GM10266 (cell line): ENCODE results near the gene DHPS.
"Not testable (repeated sequence)": the region's sequence is repeated elsewhere in the genome, so short reads cannot be mapped to it uniquely, and the experiment has no call there.

Experiments used
- DNase-seq: peaks from one replicate; pipeline ENCODE4 v3.0.0; 2012; ENCODE audit errors: extremely low spot score
- TF ChIP-seq, protein P1 (sequence below): IDR thresholded peaks from 2 replicates; pipeline ENCODE4 v1.5.1; 2012; ENCODE audit warnings: mild to moderate bottlenecking, low read depth; ENCODE audit not compliant: control insufficient read depth, insufficient read depth; ENCODE audit errors: missing control alignments

DHPS gene

GRCh38 chr19:12680034-12680433 is 1.6 kb downstream of the DHPS start:
- DNase-seq: no peak

DNA sequence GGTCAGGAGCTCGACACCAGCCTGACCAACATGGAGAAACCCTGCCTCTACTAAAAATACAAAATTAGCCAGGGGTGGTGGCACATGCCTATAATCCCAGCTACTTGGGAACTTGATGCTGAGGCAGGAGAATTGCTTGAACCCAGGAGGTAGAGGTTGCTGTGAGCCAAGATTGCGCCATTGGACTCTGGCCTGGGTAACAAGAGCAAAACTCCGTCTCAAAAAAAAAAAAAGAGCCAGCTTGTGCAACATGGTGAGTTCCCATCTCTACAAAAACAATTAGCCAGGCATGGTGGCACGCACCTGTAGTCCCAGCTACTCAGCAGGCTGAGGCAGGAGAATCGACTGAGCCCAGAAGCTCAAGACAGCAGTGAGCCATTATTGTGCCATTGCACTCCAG is 3.6 kb downstream of the DHPS start:
- not testable (repeated sequence) for DNase-seq

More at GRCh38 chr19:12680034-12680433, 1.6 kb downstream of the DHPS start:
- TF ChIP-seq, protein P1, sequence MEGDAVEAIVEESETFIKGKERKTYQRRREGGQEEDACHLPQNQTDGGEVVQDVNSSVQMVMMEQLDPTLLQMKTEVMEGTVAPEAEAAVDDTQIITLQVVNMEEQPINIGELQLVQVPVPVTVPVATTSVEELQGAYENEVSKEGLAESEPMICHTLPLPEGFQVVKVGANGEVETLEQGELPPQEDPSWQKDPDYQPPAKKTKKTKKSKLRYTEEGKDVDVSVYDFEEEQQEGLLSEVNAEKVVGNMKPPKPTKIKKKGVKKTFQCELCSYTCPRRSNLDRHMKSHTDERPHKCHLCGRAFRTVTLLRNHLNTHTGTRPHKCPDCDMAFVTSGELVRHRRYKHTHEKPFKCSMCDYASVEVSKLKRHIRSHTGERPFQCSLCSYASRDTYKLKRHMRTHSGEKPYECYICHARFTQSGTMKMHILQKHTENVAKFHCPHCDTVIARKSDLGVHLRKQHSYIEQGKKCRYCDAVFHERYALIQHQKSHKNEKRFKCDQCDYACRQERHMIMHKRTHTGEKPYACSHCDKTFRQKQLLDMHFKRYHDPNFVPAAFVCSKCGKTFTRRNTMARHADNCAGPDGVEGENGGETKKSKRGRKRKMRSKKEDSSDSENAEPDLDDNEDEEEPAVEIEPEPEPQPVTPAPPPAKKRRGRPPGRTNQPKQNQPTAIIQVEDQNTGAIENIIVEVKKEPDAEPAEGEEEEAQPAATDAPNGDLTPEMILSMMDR: no peak

DNA sequence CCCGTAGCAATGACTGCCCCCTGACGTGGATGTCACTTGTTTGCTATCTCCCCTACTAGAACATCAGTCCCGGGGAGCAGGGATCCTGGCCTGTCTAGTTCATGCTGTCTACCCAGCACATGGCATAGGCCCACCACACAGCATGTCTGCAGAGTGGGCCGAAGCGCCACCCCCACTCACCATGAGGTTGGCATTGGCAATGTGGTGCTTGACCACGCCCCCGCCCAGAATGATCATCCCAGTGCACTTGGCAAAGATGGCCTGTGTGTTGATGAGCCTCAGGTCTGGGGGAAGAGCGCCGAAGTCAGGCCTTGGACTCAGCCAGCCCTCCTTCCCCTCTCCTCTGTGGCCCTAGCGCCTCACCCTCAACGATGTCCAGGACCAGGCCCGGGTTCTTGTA is 4.8 kb downstream of the DHPS start:
- TF ChIP-seq, protein P1: no peak
- no peak for DNase-seq

GRCh38 chr19:12676384-12676792 is 5.3 kb downstream of the DHPS start:
- peak; percentile 78 for DNase-seq
- TF ChIP-seq, protein P1: peak; percentile 90

DNA sequence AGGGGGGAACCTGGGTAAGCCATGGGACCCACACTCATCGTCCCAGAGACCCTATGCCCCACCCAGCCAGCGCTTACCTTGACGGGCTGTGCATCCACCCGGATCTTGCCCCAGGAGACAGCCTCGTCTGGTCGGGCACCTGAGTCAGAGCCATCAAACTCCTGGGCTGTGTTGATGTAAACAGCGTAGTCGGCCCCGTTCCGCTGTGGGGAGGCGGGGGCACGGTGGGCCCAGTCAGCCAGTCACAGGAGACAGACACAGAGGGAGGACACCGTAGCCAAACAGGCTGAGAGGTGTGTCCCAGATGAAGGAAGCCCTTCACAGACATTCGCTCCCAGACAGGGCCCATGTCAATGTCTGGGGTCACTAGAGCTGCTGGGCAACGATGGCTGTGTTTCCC is 5.7 kb downstream of the DHPS start:
- TF ChIP-seq, protein P1: no peak
- DNase-seq: no peak

DNA sequence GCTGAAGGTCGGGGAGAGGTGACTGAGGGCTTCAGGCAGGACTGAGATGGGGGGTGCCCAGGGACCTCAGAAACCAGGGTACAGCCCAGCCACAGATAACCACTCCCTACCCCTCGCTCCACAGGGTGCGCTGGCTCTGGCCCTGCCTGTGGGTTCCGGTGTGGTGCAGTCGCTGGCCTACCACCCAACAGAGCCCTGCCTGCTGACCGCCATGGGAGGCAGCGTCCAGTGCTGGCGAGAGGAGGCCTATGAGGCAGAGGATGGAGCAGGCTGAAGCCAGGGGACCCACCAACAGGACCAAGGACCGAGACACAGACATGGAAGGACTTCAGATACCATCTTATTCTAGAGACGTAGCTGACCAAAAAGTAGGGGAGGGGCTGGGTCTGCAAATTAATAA is 6.3 kb downstream of the DHPS start:
- TF ChIP-seq, protein P1: no peak

DNA sequence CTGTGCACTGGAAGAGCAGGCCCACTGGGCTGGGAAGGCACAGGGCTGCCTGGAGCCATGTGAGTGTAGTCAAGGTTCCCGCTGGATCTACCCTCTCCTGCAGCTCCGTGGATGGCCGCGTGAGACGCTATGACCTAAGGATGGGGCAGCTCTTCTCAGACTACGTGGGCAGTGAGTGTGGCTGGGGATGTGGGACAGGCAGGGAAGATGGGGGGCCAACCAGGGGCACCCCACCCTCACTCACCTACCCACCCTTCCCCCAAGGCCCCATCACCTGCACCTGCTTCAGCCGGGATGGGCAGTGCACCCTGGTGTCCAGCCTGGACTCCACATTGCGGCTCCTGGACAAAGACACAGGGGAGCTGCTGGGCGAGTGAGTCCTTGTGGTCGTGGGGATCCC is 8.9 kb downstream of the DHPS start:
- DNase-seq: no peak
- TF ChIP-seq, protein P1: no peak

More for the DNA sequence above, 6.3 kb downstream of the DHPS start:
- DNase-seq: no peak
